ENCODE results near the gene PXYLP1.

PXYLP1 gene

DNA sequence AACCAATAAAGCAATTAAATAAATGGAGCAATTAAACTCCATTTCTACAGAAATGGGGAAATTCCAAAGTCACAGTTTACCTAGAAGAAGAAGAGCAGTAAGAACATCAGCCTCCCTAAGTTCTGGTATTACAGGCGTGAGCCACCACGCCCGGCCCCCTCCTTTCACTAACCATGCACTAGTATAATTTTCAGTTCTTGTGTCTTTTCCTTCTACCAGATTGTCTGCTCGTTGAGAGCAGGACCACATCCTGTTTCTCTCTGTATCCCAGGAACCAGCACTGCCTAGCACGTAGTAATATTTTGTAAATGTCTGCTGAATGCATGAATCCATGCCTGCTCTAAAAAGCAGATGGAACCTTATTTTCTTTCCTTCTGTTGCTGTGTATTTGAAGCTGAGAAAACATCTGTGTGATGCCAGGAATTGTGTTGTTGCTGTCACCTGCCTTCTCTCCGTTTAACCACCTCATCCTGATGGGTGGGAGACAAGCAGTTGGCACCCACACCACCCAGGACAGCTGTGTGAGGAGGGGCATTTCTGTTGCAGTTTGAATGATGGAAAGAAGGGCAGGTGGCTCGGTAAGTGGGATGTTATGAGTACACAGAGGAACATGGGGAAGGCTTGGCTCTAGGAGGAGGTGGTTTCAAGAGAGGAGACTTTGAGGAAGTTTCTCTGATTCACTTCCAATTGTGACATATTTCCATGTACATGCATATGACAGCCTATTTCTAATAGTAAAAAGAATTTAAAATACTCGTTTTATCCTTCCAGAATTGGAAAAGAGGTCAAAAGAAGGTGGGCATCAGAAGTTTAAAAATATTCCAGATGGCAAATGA lies 30.1 kb downstream of the PXYLP1 start:
- peak overlapping the region; percentile 36 for H4K91ac ChIP-seq (ENCODE audit: low read length)
- peaks cover 4% of the 10 kb centered on the region for H3K4me1 ChIP-seq (ENCODE audit: control insufficient read depth, insufficient read depth, low read depth, low read length)
- no peak overlapping the region for H3K4me2 ChIP-seq (ENCODE audit: low read length, poor library complexity, severe bottlenecking)
- H3K4me3 ChIP-seq (ENCODE audit: insufficient read depth in 1 of 2, low read depth in 1 of 2, low read length in 2 of 2): no peak overlapping the region
- H3K18ac ChIP-seq (ENCODE audit: low read depth in 1 of 2, low read length in 2 of 2): no peak overlapping the region
- H2AK5ac ChIP-seq (ENCODE audit: low read length, severe bottlenecking): peak overlapping the region; percentile 20
- peaks cover 3 to 10% of the 10 kb centered on the region in 2 experiments for H3K36me3 ChIP-seq (ENCODE audit: control insufficient read depth in 1 of 2, insufficient read depth in 2 of 2, low read depth in 1 of 2, low read length in 2 of 2)
- no peak for DNase-seq
- peaks cover 2% of the 10 kb centered on the region for H3K79me1 ChIP-seq (replicated peaks; ENCODE audit: low read length, poor library complexity, severe bottlenecking)
- no peak overlapping the region for H3K23ac ChIP-seq (ENCODE audit: low read length in 2 of 2)
- no peaks in the 10 kb centered on the region for H3K27me3 ChIP-seq (ENCODE audit: control insufficient read depth in 1 of 2, insufficient read depth in 1 of 2, low read length in 2 of 2)
- no peak overlapping the region for H2BK15ac ChIP-seq (ENCODE audit: low read depth, poor library complexity, severe bottlenecking)
- H3K9ac ChIP-seq (ENCODE audit: low read length): no peak overlapping the region
- no peak overlapping the region for H4K8ac ChIP-seq (ENCODE audit: low read length)
- no peak overlapping the region for H2BK120ac ChIP-seq (ENCODE audit: low read depth, low read length)
- H3K4ac ChIP-seq (ENCODE audit: low read depth in 1 of 2, low read length in 2 of 2): no peak overlapping the region
- H3K27ac ChIP-seq (ENCODE audit: low read length, poor library complexity, severe bottlenecking): peak overlapping the region; percentile 23
- H3K14ac ChIP-seq (ENCODE audit: low read length in 2 of 2): no peak overlapping the region
- H3K9me3 ChIP-seq (ENCODE audit: control insufficient read depth, low read length): no peaks in the 10 kb centered on the region
- WGBS: 88% methylated on average over 7 of the region's 8 CpGs
- no peak overlapping the region for H2AFZ ChIP-seq (ENCODE audit: low read depth, low read length)
- no peak overlapping the region for H2BK12ac ChIP-seq (ENCODE audit: low read length in 2 of 2)
- H2BK5ac ChIP-seq (ENCODE audit: low read depth, low read length, poor library complexity, severe bottlenecking): no peak overlapping the region

- H4K8ac ChIP-seq (ENCODE audit: low read length): no peak overlapping the region
- no peak overlapping the region for H3K4me2 ChIP-seq (ENCODE audit: low read length, poor library complexity, severe bottlenecking)
- no peak overlapping the region for H3K4me3 ChIP-seq (ENCODE audit: insufficient read depth in 1 of 2, low read depth in 1 of 2, low read length in 2 of 2)
- no peak overlapping the region for H3K9ac ChIP-seq (ENCODE audit: low read length)
- peaks cover under 1% of the 10 kb centered on the region for H3K79me1 ChIP-seq (replicated peaks; ENCODE audit: low read length, poor library complexity, severe bottlenecking)
- no peak overlapping the region for H2AK5ac ChIP-seq (ENCODE audit: low read length, severe bottlenecking)
- no peak overlapping the region for H2BK5ac ChIP-seq (ENCODE audit: low read depth, low read length, poor library complexity, severe bottlenecking)
- H2AFZ ChIP-seq (ENCODE audit: low read depth, low read length): no peak overlapping the region
- no peak overlapping the region for H3K23ac ChIP-seq (ENCODE audit: low read length in 2 of 2)
- H3K14ac ChIP-seq (ENCODE audit: low read length in 2 of 2): no peak overlapping the region
- peaks cover 4% of the 10 kb centered on the region for H3K4me1 ChIP-seq (ENCODE audit: control insufficient read depth, insufficient read depth, low read depth, low read length)
- H2BK15ac ChIP-seq (ENCODE audit: low read depth, poor library complexity, severe bottlenecking): no peak overlapping the region
- H2BK12ac ChIP-seq (ENCODE audit: low read length in 2 of 2): no peak overlapping the region
- H3K27me3 ChIP-seq (ENCODE audit: control insufficient read depth in 1 of 2, insufficient read depth in 1 of 2, low read length in 2 of 2): no peaks in the 10 kb centered on the region
- H3K4ac ChIP-seq (ENCODE audit: low read depth in 1 of 2, low read length in 2 of 2): no peak overlapping the region
- H3K36me3 ChIP-seq (ENCODE audit: control insufficient read depth in 1 of 2, insufficient read depth in 2 of 2, low read depth in 1 of 2, low read length in 2 of 2): peaks cover 3 to 10% of the 10 kb centered on the region in 2 experiments
- 69% methylated on average over 4 of the region's 4 CpGs for WGBS
- H3K9me3 ChIP-seq (ENCODE audit: control insufficient read depth, low read length): no peaks in the 10 kb centered on the region
- H4K91ac ChIP-seq (ENCODE audit: low read length): no peak overlapping the region
- H3K18ac ChIP-seq (ENCODE audit: low read depth in 1 of 2, low read length in 2 of 2): no peak overlapping the region
- H3K27ac ChIP-seq (ENCODE audit: low read length, poor library complexity, severe bottlenecking): no peak overlapping the region
- no peak overlapping the region for H2BK120ac ChIP-seq (ENCODE audit: low read depth, low read length)
- peak; percentile 70 for DNase-seq
These were observed 30.7 kb downstream of the PXYLP1 start for GRCh38 chr3:141262308-141262705.

- Histone ChIP-seq H3K79me1 (replicated peaks; ENCODE audit: low read length, poor library complexity, severe bottlenecking) (no peaks in the 10 kb centered on the region), H4K8ac (ENCODE audit: low read length) (no peak overlapping the region), H3K4me2 (ENCODE audit: low read length, poor library complexity, severe bottlenecking) (no peak overlapping the region), H3K4me1 (ENCODE audit: control insufficient read depth, insufficient read depth, low read depth, low read length) (peaks cover 2% of the 10 kb centered on the region), H3K36me3 (ENCODE audit: control insufficient read depth in 1 of 2, insufficient read depth in 2 of 2, low read depth in 1 of 2, low read length in 2 of 2) (peaks cover 6 to 9% of the 10 kb centered on the region in 2 experiments), H3K27me3 (ENCODE audit: control insufficient read depth in 1 of 2, insufficient read depth in 1 of 2, low read length in 2 of 2) (no peaks in the 10 kb centered on the region), H3K18ac (ENCODE audit: low read depth in 1 of 2, low read length in 2 of 2) (no peak overlapping the region), H3K4ac (ENCODE audit: low read depth in 1 of 2, low read length in 2 of 2) (no peak overlapping the region), H2AFZ (ENCODE audit: low read depth, low read length) (no peak overlapping the region), H2BK5ac (ENCODE audit: low read depth, low read length, poor library complexity, severe bottlenecking) (no peak overlapping the region), H3K4me3 (ENCODE audit: insufficient read depth in 1 of 2, low read depth in 1 of 2, low read length in 2 of 2) (no peak overlapping the region), H3K27ac (ENCODE audit: low read length, poor library complexity, severe bottlenecking) (no peak overlapping the region), H3K9me3 (ENCODE audit: control insufficient read depth, low read length) (no peaks in the 10 kb centered on the region), H3K23ac (ENCODE audit: low read length in 2 of 2) (no peak overlapping the region), H4K91ac (ENCODE audit: low read length) (no peak overlapping the region), H2BK12ac (ENCODE audit: low read length in 2 of 2) (no peak overlapping the region), H2BK120ac (ENCODE audit: low read depth, low read length) (no peak overlapping the region), H3K14ac (ENCODE audit: low read length in 2 of 2) (no peak overlapping the region), H3K9ac (ENCODE audit: low read length) (no peak overlapping the region), H2BK15ac (ENCODE audit: low read depth, poor library complexity, severe bottlenecking) (no peak overlapping the region), H2AK5ac (ENCODE audit: low read length, severe bottlenecking) (no peak overlapping the region)
- WGBS: 95% methylated on average over 9 of the region's 9 CpGs
- no peak for DNase-seq
These were observed 34.6 kb downstream of the PXYLP1 start for GRCh38 chr3:141266186-141266585.

DNA sequence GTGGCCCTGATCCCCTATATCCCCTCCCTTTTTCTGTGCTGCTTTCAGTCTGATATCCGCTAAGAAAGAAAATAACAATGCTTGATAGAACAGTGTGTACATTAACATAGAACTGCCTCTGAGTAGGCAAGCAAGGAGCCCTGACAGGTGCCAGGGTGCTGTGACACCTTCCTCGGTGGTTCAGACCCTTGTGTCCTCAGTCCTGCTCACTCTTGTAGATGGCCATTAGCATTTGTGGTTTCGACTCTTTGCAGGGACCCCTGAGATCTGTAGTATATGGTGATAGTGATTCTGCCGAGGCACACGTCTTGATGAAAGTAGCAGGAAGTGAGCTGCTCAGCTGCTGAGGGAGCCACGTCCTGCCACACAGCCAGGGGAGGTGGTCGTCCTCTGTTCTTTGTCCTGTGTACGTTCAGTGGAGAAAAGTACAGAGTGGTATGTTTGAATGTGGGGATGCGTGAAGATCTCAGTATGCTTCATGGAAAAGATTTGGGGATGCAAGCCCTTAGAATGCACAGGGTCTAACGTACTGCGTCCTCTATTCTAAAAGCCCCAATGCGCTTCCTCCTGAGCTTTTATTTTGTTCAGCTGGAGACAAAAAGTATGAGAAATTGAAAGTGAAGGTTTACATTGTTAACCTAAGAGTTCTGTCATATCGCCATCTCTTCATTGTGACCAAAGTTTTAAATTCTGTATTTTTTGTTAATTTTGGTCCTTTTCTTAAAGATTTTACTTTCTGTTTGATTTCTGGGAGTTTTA lies 35.4 kb downstream of the PXYLP1 start:
- no peak overlapping the region for H3K18ac ChIP-seq (ENCODE audit: low read depth in 1 of 2, low read length in 2 of 2)
- H2BK120ac ChIP-seq (ENCODE audit: low read depth, low read length): no peak overlapping the region
- no peaks in the 10 kb centered on the region for H3K4me1 ChIP-seq (ENCODE audit: control insufficient read depth, insufficient read depth, low read depth, low read length)
- H3K23ac ChIP-seq (ENCODE audit: low read length in 2 of 2): no peak overlapping the region
- H2BK5ac ChIP-seq (ENCODE audit: low read depth, low read length, poor library complexity, severe bottlenecking): no peak overlapping the region
- no peak overlapping the region for H3K4me3 ChIP-seq (ENCODE audit: insufficient read depth in 1 of 2, low read depth in 1 of 2, low read length in 2 of 2)
- H3K27me3 ChIP-seq (ENCODE audit: control insufficient read depth in 1 of 2, insufficient read depth in 1 of 2, low read length in 2 of 2): no peaks in the 10 kb centered on the region
- H2BK12ac ChIP-seq (ENCODE audit: low read length in 2 of 2): no peak overlapping the region
- H4K91ac ChIP-seq (ENCODE audit: low read length): no peak overlapping the region
- H3K36me3 ChIP-seq (ENCODE audit: control insufficient read depth in 1 of 2, insufficient read depth in 2 of 2, low read depth in 1 of 2, low read length in 2 of 2): peaks cover 6 to 9% of the 10 kb centered on the region in 2 experiments
- H3K27ac ChIP-seq (ENCODE audit: low read length, poor library complexity, severe bottlenecking): no peak overlapping the region
- H3K9ac ChIP-seq (ENCODE audit: low read length): no peak overlapping the region
- H3K79me1 ChIP-seq (replicated peaks; ENCODE audit: low read length, poor library complexity, severe bottlenecking): no peaks in the 10 kb centered on the region
- H4K8ac ChIP-seq (ENCODE audit: low read length): no peak overlapping the region
- H2BK15ac ChIP-seq (ENCODE audit: low read depth, poor library complexity, severe bottlenecking): no peak overlapping the region
- DNase-seq: no peak
- no peak overlapping the region for H2AFZ ChIP-seq (ENCODE audit: low read depth, low read length)
- 86% methylated on average over 12 of the region's 13 CpGs for WGBS
- H3K9me3 ChIP-seq (ENCODE audit: control insufficient read depth, low read length): no peaks in the 10 kb centered on the region
- H3K4me2 ChIP-seq (ENCODE audit: low read length, poor library complexity, severe bottlenecking): no peak overlapping the region
- no peak overlapping the region for H3K4ac ChIP-seq (ENCODE audit: low read depth in 1 of 2, low read length in 2 of 2)
- no peak overlapping the region for H3K14ac ChIP-seq (ENCODE audit: low read length in 2 of 2)
- no peak overlapping the region for H2AK5ac ChIP-seq (ENCODE audit: low read length, severe bottlenecking)
